GM21381 (cell line): ENCODE results near the gene ZFYVE28.

Experiments
- ATAC-seq: cut with Tn5 transposase; IDR thresholded peaks from one replicate; pipeline ENCODE4 v1.9.1; 2021; ENCODE audit warnings: mild to moderate bottlenecking, moderate library complexity; ENCODE audit not compliant: unreplicated experiment

The ZFYVE28 gene

GRCh38 chr4:2252530-2253091 is 165.8 kb downstream of the ZFYVE28 start:
- ATAC-seq: no peak

- ATAC-seq: no peak
Observed at GRCh38 chr4:2251795-2252529, 166.5 kb downstream of the ZFYVE28 start.

- ATAC-seq: no peak
Observed at GRCh38 chr4:2251073-2251794, 167.2 kb downstream of the ZFYVE28 start.

- ATAC-seq: no peak
Observed at GRCh38 chr4:2250357-2251072, 167.9 kb downstream of the ZFYVE28 start.

GRCh38 chr4:2249526-2250356 is 168.7 kb downstream of the ZFYVE28 start:
- no peak for ATAC-seq

GRCh38 chr4:2248821-2249261 is 169.6 kb downstream of the ZFYVE28 start:
- ATAC-seq: no peak

DNA sequence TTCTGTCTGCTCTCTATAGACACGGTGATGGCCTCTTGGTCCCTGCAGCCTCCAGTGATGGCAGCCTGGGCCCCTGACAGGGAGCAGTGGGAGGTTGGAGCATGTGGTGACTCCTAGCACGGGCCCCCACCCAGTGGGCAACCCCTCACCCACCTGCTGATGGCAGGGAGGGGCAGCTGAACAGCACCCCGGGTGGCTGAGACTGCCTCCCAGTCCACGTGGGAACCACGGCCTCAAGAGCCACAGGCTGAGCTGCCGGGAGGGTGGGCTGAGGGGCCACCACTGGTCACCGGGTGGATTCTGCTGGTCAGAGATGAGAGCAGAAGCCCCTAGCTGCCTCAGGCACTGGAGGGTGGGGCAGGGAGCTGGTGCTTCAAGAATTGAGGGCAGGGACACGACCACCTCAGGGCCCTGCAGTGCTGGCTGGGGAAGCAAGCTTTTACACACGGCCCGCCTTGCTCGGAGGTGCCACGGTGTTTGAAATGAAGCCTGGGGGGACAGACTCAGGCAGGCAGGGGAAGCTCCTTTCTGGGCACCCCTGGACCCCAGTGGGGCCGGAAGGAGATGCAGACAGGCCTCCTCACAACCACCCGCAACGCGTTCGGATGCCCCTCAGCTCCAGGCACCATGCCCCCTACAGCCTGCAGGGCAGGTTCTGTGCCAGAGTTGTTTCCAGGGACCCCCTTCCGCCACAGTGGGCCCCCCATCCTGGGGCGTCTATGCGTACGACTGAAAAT is 170.2 kb downstream of the ZFYVE28 start:
- ATAC-seq: no peak

- ATAC-seq: no peak
Observed at GRCh38 chr4:2247128-2248043, 171.1 kb downstream of the ZFYVE28 start.

DNA sequence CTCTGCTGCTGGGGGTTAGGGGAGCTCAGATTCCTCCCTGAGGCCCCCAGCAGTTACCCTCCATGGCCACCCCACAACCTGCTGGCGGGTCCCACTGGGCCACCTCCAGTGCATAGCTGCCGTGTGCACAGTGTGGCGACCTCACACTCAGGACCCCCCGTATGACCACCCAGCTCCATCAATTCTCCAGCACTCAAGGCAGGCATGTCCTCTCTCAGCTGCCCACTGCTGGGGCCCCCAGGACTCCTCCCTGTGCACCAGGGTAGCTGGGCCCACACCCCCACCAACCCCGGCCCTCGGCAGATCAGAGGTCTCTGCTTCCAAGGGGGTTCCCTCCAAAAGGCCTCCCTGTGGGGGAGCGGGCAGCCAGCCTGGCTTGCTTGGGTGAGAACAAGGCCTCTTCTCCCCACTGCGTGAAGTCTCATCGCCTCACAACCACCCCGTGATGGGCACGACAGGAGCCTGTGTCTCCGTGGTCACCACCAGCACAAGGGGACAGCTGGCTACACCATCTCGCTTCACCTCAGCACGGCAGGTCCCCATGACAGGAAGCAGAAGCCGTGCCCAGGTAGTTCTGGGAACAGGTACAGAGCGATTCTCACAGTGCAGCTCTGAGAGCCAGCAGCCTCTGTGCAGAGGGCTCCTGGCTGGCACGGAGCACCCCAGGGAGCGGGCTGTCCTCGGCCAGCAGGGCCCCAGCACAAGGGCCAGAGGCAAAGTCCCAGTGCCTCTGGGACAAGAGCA is 171.9 kb downstream of the ZFYVE28 start:
- no peak for ATAC-seq

GRCh38 chr4:2245787-2246275 is 172.6 kb downstream of the ZFYVE28 start:
- ATAC-seq: no peak

GRCh38 chr4:2245057-2245786 is 173.2 kb downstream of the ZFYVE28 start:
- no peak for ATAC-seq

DNA sequence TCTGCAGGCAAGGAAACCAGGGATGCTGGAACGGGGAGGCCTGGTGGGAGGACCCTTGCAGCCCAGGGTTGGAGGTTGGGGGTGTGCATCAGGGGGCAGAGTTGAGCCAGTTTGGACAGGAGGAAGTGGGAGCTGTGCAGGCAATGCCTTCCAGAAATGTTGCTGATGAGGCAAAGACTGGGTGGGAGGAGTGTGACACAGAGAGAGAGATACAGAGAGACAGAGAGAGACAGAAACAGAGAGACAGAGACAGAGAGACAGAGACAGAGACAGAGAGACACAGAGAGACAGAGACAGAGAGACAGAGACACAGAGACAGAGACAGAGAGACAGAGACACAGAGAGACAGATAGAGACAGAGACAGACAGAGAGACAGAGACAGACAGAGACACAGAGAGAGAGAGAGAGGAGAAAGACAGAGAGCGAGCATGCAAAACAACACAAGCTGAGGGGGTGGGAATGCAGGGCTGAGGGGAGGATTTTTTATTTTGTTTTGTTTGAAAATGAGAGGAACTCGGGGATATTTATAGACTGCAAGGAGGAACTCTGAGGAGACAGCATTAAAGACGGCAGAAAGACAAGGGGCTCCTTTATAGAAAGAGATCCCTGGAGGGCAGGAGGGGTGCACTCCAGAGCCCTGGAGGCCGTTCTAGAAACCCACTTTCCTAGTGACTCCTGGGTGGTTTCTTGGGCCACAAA is 174.6 kb downstream of the ZFYVE28 start:
- ATAC-seq: no peak

GRCh38 chr4:2241410-2242353 is 176.8 kb downstream of the ZFYVE28 start, which contains the start of the genes HAUS3 and POLN:
HAUS3 (minus strand) TSS chr4:2242121; CDS start chr4:2240946, 1,175 bp downstream.
POLN (minus strand) TSS chr4:2242121; CDS start chr4:2229231, 12,890 bp downstream.
- peak; percentile 88 for ATAC-seq

DNA sequence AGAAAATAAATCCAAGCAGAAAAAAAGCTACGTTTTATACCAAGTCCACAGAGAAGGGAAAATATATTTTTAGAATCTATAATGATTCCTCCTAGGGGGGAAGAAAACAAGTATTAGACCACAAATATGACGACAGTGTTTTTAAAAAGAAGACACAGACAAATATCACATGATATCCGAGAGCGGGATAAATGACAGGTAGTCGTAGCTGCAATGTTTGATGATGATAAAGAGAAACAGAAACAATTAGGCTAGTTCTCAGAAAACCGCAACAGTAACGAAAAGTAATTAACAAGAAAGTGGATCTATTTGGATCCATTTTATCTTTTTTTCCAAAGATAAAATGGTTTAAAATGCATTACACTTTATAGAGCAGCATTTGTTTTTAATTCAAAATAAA is 177.4 kb downstream of the ZFYVE28 start:
- ATAC-seq: no peak

- ATAC-seq: no peak
Observed at GRCh38 chr4:2236944-2237666, 181.3 kb downstream of the ZFYVE28 start.
